Lung (tissue), 12 donors: Measurements from ENCODE around the gene MARCHF5. TPM values are rescaled to one million over a fixed set of nuclear protein-coding genes. Genes with fewer than 3 reads are reported as not detected.

Experiments
- ATAC-seq: fragments of 200-7000 bp; cut with Tn5 transposase; one replicate; pipeline ENCODE4 v1.9.1; 2020; ENCODE audit warnings: moderate number of reproducible peaks; ENCODE audit not compliant: insufficient read depth, low FRiP score
- DNase-seq, 3 donors: peaks; one replicate each; pipeline ENCODE4 v3.0.0-alpha.2; 2013 to 2017
- H3K27ac ChIP-seq, 2 donors: one replicate each; pipeline ENCODE4 v1.5.1; 2013; ENCODE audit warnings: mild to moderate bottlenecking in 2 of 2, moderate library complexity in 2 of 2, control low read depth in 1 of 2, inconsistent platforms in 1 of 2, low read depth in 1 of 2, low read length in 1 of 2
- H3K27me3 ChIP-seq, 3 donors: one replicate each; pipeline ENCODE4 v1.5.1; 2013; ENCODE audit warnings: low read length in 2 of 3; ENCODE audit not compliant: control insufficient read depth in 3 of 3, insufficient read depth in 3 of 3
- H3K36me3 ChIP-seq, 4 donors: one replicate each; pipeline ENCODE4 v1.5.1; 2013; ENCODE audit warnings: low read length in 4 of 4, mild to moderate bottlenecking in 1 of 4, moderate library complexity in 1 of 4; ENCODE audit not compliant: control insufficient read depth in 4 of 4, insufficient read depth in 4 of 4
- H3K4me1 ChIP-seq, 5 donors: one replicate each; pipeline ENCODE4 v1.5.1; 2013; ENCODE audit warnings: low read length in 5 of 5, mild to moderate bottlenecking in 2 of 5, moderate library complexity in 1 of 5; ENCODE audit not compliant: control insufficient read depth in 5 of 5, insufficient read depth in 5 of 5
- H3K4me3 ChIP-seq: one replicate; pipeline ENCODE4 v1.5.1; 2013; ENCODE audit warnings: mild to moderate bottlenecking, control low read depth, moderate library complexity
- H3K9ac ChIP-seq, 2 donors: one replicate each; pipeline ENCODE4 v1.5.1; 2013; ENCODE audit warnings: low read length in 2 of 2, control low read depth in 1 of 2; ENCODE audit not compliant: insufficient read depth in 1 of 2
- H3K9me3 ChIP-seq, 4 donors: one replicate each; pipeline ENCODE4 v1.5.1; 2013; ENCODE audit warnings: low read length in 3 of 4, mild to moderate bottlenecking in 1 of 4, moderate library complexity in 1 of 4; ENCODE audit not compliant: control insufficient read depth in 4 of 4, insufficient read depth in 3 of 4
- CTCF ChIP-seq: IDR thresholded peaks from 2 replicates; pipeline ENCODE4 v1.5.1; 2012; ENCODE audit warnings: mild to moderate bottlenecking; ENCODE audit errors: control extremely low read depth, extremely low read depth
- WGBS, 2 donors: extraction: QIAGEN DNeasy Blood & Tissue Kit; methylation state at CpG; one replicate each; pipeline ENCODE4 v1.1.7; 2013; 5-methylcytosine and 5-hydroxymethylcytosine counted together
- polyA plus RNA-seq, 2 donors: library from polyadenylated mRNA; stranded (reverse); fragments of 200-250 nt; gene quantifications; one replicate each; pipeline ENCODE4 v1.2.1, GENCODE V29; 2013
- total RNA-seq, 2 donors: library from RNA; depleted of rRNA in 1 of 2; stranded (reverse); fragments of >200 nt in 1 of 2; gene quantifications; one replicate each; pipeline ENCODE4 v1.2.1, GENCODE V29; 2014 to 2021
- donor health status: control.
- donor health status: control.
- donor health status: Bipolar disorder and iron deficiency.
- donor health status: healthy.
- donor health status: DM: yes; HTN: yes; CAD: no.

Gene MARCHF5
- total and polyA plus RNA-seq, 4 donors: 10.0 to 38.1 (median 22.9) TPM

- H3K4me1 ChIP-seq: peaks cover 0 to 2% (median 0%) of the 10 kb centered on the region in 5 donors
- H3K36me3 ChIP-seq: peaks cover 0 to 16% (median 9%) of the 10 kb centered on the region in 4 donors
- no peak for TF ChIP-seq CTCF
- ATAC-seq: no peak
- no peak overlapping the region for H3K4me3 ChIP-seq
- no peaks in the 10 kb centered on the region for H3K27me3 ChIP-seq
- 93 to 100% methylated on average over 3 of the region's 3 CpGs for WGBS, 2 donors
- DNase-seq: no peak
- no peak overlapping the region for H3K27ac ChIP-seq
- H3K9ac ChIP-seq: no peak overlapping the region
- H3K9me3 ChIP-seq: no peaks in the 10 kb centered on the region
Observed at GRCh38 chr10:92313750-92314149, 22.8 kb downstream of the MARCHF5 start.

- DNase-seq: no peak
- peaks cover 5 to 18% (median 15%) of the 10 kb centered on the region in 4 donors for H3K36me3 ChIP-seq
- TF ChIP-seq CTCF: no peak
Observed at GRCh38 chr10:92316610-92317009, 25.6 kb downstream of the MARCHF5 start.

GRCh38 chr10:92323079-92323478 lies 32.1 kb downstream of the MARCHF5 start:
- peaks cover 0 to 8% (median 0%) of the 10 kb centered on the region in 5 donors for H3K4me1 ChIP-seq
- H3K27me3 ChIP-seq: no peaks in the 10 kb centered on the region
- H3K9ac ChIP-seq: no peak overlapping the region
- TF ChIP-seq CTCF: no peak
- DNase-seq (no peak), ATAC-seq (no peak)
- H3K27ac ChIP-seq: no peak overlapping the region
- H3K4me3 ChIP-seq: no peak overlapping the region
- H3K36me3 ChIP-seq: peaks cover 4 to 16% (median 9%) of the 10 kb centered on the region in 4 donors
- no peaks in the 10 kb centered on the region for H3K9me3 ChIP-seq
- 88 to 98% methylated on average over 2 of the region's 2 CpGs for WGBS, 2 donors

More at GRCh38 chr10:92316610-92317009, 25.6 kb downstream of the MARCHF5 start:
- Histone ChIP-seq H3K4me3 (no peak overlapping the region), H3K9me3 (no peaks in the 10 kb centered on the region), H3K27ac (no peak overlapping the region), H3K4me1 (peaks cover 0 to 2% (median 0%) of the 10 kb centered on the region in 5 donors), H3K9ac (no peak overlapping the region), H3K27me3 (no peaks in the 10 kb centered on the region)
- no peak for ATAC-seq
- WGBS, 2 donors: 83 to 88% methylated on average over 2 of the region's 2 CpGs
